ENCODE results near the gene IBSP.

Gene IBSP, protein sequence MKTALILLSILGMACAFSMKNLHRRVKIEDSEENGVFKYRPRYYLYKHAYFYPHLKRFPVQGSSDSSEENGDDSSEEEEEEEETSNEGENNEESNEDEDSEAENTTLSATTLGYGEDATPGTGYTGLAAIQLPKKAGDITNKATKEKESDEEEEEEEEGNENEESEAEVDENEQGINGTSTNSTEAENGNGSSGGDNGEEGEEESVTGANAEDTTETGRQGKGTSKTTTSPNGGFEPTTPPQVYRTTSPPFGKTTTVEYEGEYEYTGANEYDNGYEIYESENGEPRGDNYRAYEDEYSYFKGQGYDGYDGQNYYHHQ
- 0 reads per million in 4 donors for total RNA-seq

DNA sequence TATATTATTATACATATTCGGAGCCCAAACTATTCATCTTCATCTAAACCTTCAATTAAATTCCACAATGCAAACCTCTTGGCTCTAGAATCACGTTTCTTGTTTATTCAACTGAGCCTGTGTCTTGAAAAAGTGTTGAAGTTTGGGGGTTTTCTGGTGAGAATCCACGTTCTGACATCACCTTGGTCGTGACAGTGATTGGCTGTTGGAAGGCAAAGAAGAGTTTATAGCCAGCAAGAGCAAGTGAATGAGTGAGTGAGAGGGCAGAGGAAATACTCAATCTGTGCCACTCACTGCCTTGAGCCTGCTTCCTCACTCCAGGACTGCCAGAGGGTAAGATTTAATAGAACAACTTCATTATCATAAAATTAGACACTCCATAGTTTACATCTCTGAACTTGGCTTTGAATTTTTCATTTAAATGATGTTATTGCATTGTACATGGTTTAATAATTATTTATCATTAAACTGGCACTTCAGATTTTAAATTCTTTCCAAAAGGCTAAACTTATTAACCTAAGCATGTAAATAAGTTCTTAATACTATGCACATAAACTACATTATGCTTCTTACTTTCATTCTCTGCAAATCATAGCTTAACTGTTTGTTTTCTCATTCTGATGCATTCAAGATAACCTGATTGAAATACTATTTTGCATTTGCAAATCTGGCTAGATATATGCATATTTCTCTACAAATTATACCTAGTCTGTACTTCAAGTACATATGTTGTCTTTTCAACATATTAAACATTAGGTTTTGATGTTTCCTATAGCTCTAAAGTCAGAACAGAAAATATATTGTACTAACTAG is at the start of gene IBSP:
Gene IBSP (plus strand): TSS at position 254 of the 813 bp plus-strand sequence. CDS start 2,808 bp downstream, outside the sequence.
- no peak for DNase-seq

DNA sequence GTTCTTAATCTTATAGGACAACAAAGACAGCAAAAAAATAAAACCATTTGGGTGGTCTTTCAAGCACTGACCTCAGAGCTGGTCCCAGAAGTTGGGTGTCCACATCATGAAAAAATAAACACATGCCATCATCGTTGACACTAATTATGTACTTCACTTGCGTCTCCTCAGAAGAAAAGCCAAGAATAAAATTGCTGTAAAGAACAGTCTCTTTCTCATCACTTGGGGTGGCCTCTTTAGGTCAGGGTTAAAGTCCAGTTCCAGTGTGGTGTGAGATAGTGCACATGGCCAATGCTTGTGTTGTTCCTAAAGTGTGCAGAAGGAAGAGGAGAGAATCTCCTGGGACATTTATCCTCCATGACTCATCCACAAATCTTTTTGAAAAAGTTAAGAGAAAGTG is 49.5 kb upstream of the IBSP start:
- DNase-seq, result no peak

DNA sequence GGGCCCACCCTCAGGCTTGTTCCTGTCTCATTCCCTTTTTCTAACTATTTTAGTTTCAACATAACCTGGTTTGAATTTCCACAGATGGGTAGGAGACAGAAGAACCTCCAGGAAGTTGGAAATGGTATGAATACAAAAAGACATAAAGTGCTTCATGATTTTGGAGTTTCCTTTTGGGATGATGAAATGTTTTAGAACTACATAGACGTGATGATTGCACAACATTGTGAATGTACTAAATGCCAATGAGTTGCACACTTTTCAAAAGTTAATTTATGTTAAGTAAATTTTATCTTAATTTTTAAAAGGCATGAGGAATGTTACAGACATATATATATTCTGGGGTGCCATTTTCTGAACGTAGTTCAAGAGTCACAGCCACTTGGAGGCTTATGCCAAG is 41.1 kb upstream of the IBSP start:
- DNase-seq, result no peak

DNA sequence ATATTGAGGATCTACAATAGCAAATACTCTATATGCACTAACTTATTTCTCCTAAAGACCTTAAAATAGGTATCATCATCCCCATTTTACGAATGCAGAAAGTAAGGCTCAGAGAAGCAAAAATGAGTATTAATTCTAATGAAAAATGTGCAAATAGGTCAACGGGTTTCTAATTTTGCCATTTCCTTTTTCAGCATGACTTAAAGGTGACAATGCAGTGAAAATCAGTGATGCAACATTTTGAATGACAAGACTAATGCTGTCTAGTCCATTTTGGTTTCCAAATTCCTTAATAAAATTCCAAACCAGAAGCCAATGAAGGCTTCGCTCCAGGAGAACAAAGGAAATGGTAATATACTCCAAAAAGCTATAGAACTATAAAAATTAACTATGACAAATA is 37.0 kb upstream of the IBSP start:
- DNase-seq, result no peak

DNA sequence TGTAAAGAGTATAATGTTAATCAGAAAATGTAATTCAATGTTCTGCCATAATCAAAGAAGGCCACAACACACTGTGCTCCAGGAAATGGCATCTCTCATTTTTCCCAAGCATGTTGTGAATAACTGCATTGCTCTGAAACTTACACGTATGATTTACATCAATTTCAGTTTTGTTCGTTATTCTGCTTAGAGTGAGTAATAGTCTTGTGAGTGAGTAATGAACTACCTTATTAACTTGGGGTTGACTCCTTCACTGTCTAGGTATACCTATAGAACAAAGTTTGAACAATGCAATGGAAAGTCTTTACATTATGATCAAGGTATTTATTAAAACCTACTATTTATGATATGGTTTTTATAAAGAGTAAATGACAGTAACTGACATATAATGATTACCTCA is 17.8 kb upstream of the IBSP start:
- no peak for DNase-seq

DNA sequence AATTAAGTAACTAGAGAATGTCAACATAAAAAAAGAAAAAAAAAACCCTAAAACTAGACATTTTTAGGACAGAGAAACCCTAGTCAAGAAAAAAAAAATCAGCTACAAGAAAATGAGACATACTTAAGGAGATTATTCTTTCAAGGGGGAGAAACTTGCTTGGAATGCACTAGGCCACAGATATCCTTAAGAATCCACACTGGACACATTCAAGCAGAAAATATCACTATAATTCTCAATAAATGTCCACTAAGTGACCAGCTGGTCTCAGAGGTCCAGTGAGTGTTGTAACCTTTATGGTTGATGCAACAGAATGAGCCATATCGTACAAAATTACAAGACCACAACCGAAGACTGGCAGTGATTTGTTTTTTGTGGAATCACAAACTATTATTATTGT is 15.6 kb upstream of the IBSP start:
- DNase-seq, result no peak

DNA sequence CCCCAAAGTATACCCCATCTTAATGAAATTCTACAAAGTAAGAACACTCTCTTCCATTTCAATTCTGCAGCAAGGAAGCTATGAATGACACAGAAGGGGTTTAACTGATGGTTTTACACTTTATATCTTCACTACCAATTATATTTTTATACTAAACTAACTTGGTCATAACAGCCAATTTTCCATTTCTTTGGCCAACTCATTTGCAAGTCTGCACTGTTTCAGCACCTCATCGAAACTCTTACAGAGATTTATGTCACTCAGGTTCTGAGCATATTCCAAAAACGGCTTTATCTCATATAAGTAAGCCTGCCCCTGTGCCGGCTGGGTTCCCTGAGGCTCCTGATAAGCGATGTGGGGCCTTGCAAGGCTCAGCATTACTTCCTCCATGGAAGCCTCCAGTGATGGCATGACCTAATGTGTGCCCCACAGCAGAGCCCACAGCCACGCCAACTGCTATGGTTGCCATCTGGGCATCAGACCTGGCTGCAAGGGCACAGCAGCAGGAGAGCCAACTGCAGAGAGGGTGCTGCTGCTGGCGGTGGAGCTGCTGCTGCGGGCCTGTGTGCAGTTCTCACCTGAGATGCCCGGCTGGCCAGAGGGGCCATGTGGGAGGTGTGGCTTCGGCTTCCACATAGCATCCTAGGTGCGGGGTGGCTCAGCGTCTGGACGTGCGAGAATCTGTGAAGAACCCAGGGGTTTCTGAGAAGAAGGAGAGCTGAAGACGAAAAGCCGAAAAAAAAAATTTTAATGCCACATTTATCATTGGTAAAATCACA is 13.4 kb upstream of the IBSP start:
- no peak for DNase-seq

DNA sequence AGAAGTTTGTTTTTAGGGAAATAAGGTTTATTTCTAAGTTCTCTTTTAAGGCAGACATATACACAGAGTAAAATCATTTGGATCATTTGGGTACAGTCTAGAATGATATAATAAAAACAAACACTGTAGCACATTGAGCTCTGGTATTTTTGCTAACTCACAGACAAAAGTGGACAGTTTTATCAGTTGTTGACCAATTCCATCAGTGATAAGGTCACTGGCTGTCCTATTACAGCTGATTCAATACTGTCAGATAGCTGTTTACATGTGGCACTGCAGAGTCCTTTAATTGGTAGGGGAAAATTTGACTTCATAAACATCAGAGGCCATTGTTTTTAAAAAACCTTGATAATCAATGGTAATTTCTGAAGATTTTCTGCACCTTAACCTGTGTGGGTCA is 3.5 kb downstream of the IBSP start:
- no peak for DNase-seq

DNA sequence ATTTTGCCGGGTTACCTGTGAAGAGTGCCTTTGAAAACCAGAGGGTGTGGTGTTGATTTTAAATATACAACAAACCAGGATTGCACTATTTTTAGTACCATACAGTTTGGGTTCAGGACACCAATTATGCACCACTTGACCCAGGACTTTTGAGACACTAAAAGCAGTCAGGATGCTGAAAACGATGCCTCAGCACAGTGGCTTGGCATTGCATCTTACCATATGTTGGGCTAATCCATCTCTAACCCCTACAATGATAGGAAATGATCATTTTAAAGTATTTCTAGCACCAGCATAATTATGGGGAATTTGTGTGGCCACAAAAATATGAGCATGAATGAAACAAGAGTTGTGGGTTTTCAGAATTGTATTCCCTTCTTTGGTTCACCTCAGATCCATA is 4.1 kb downstream of the IBSP start:
- DNase-seq, result no peak

DNA sequence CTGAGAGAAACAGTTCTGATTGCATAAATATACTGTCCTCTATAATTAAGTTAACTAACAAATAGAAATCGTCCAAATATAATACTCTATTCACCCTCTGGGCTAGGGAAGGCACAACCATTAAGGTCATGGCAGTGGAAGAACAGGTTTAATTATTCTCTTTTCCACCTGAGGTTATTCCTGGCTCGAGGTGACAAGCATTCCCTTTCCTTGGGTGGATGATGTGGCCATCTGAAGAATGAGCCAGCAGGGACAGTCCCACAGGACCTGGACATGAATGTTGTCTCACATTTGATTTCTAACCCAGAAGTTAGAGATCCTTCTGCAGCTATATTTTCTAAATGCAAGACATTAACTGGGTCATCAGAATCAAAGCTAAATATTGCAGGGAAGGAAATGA is 5.5 kb downstream of the IBSP start:
- no peak for DNase-seq

DNA sequence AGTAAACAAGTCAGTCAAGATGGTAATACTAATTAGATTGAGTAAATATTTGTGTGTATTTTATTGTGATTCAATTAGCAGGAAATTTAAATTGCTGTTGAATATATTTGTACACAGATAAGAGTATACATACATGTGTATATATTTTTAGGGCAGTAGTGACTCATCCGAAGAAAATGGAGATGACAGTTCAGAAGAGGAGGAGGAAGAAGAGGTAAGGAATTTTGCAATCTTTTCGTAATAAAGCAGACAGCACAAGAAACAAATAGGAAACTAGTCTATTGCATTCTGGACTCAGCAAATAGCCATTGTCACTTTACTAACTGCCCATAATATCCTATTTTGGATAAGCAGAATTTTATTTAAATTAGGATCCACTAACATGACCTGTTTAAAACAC is 6.6 kb downstream of the IBSP start:
- no peak for DNase-seq

DNA sequence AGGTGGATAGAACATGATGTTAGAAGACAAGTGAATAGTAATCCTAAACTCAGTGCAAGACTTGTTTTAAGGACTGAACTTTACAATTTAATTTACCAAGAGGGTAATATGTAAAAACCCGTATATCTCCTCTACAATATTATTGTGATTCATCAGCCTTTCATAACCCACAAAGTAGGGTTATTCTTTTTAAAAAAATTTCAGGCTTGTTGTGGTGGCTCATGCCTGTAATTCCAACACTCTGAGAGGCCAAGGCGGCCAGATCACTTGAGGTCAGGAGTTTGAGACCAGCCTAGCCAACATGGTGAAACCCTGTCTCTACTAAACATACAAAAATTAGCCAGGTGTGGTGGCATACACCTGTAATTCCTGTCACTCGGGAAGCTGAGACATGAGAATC is 7.2 kb downstream of the IBSP start:
- no peak for DNase-seq

DNA sequence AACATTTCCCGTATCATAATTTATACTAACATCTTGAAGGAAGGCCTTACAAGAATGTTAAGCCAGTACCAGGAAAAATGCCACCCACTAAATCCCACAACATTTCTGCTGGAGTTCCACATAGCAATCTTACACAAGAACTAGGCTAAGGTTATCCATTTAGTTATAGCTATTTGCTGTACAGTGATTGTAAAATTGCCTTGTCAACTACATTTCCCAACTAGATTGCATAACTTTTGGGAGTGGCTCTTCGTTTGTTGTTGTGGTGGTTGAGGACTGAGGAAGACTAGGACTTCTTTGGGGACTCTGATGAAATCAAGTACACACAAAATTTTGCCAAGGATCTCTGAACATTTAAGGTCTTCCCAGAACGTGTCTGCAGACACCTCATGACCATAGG is 8.0 kb downstream of the IBSP start:
- no peak for DNase-seq

DNA sequence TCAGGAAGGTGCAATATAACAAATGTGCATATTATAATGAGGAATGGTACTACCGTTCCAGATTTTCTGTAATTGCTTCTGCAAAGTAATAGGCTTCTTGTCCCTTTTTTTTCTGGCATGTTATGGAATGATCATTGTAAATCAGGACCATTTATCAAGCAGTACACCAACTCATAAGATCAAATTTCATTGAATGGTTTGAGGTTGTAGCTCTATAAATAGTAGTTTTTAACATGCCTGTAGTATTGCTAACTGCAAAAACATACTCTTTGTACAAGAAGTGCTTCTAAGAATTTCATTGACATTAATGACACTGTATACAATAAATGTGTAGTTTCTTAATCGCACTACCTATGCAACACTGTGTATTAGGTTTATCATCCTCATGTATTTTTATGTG is 12.6 kb downstream of the IBSP start:
- no peak for DNase-seq

DNA sequence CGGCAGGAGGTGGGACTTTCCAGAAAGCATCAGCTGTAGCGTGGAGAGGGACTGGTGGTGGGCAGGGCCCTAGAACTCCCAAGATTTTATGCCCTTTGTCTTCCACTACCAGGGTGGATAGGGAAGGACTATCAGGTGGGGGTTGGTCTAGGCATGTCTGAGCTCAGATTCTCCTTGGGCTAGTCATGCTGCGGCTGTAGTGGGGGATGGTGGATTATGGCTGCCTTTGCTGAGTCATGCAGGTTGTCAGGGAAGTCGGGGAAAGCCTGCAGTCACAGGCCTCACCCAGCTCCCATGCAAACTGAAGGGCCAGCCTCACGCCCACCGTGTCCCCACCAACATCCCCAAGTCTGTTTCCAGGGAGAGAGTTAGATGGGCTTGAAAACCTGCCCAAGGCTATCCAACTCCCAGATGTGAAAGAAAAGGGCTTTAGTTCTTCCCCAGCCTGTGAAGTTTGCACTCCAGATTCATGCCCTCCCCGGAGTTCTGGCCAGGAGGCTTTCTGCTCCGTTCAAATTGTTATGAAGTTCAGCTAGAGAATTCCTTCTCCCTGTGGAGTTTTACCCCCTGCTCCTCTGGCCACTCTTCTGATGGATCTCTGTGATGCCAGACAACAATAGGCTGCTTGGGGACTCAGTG is 20.0 kb downstream of the IBSP start:
- DNase-seq, result no peak

DNA sequence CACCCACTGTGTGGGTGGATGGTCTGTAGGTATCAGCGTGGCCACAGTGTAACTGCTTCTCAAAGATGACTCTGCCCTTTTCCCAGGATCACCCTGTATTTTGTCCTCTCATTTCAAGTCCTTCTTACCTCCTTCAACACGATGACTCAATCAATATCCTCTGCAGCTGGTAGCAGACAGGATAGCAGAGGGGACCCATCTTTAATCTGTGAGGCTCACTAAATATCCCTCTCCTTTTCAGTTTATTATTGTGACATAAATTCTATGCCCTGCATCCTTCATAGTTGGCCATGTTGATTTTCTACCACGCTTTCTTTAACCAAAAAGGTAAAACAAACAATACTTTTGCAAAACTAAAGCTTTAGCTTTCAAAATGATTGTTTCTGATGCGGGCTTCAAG is 23.8 kb downstream of the IBSP start:
- DNase-seq, result no peak

DNA sequence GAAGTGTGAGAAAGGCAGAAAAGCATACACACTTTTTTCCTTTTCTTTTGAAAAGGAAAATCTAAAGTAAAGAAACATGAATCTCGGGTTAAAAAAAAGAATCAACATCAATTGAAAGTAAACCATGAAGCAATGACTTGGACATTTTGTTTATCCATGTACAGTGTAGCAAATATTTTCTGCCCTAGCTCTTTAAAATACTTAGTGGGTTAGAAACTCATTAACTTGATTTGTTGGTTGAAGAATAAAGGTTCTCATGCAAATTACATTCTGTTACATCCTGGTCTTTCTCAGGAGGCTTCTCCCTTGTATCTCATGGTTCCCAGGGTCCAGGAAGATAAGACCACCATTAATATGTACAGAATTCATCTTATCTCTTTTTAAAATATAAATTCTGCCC is 24.4 kb downstream of the IBSP start:
- no peak for DNase-seq

DNA sequence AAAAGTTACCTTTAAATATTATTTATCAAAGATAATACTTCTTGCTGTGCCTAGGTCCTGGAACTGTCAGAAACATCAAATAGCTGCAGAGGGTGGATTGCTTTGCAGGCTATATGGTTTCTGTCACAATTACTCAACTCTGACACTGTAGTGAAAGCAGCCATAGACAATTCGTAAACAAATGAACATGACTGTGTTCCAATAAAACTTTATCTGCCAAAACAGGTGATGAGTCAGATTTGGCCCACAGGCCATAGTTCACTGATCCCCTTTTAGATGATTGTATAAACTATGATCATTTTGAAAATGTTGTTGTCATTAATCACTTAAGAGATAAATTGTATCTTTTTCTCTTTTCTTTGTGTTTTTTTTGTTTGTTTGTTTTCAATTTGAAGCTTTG is 25.0 kb downstream of the IBSP start:
- DNase-seq, result no peak

DNA sequence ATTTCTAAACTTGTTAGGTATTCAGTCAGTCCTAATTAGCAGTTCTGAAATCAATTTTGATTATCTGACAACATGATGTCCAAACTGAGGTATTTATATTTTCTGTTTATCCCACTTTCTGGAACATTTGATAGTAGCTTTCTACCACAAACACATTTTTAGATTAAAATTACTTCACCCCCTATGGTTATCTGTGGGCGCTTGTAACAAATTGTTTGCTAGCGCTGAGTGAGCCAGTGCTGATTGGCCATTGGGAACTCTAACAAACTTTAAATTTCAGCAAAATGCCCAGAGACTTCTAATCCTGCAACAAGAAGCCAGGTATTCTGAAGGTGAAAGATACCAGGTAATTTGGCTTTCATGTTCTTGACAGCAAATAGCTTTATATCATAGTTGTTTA is 33.3 kb downstream of the IBSP start, which contains the start of gene MEPE:
Gene MEPE (plus strand): TSS at position 301 of the 400 bp plus-strand sequence. CDS start 1,746 bp downstream, outside the sequence.
- no peak for DNase-seq

DNA sequence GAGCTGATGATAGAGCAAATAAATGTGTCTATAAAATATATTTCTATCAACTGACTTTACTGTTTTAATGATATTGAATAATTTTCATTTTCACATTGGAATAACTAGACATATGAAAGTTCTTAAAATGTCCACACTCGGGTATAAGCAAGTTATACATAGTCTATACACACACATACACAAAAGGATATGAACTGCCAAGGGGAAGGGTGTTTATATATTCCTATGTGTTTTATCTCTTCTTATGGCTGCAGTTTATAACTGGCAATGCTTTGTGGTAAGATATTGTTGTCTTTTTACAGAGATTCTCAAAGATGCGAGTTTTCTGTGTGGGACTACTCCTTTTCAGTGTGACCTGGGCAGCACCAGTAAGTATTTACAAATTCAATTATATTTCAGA is 35.0 kb downstream of the IBSP start:
- no peak for DNase-seq

DNA sequence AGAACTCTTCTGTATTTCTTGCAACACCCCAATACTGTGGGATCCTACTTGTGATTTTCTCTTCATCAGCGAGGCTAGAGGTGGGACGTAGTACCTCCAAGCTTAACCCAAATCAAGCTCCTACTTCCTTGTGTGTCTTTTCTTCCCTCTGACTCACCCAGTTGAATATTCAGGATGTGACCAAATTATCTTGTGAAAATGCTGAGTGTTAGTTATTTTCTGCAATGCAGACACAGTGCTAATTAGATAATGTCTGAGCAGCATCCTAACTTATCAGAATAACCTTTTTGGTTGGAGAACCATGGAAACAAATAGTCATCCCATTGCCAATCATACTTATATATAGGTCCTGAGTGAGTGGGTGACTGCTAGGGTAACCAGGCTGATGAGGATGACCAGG is 35.8 kb downstream of the IBSP start:
- DNase-seq, result no peak

DNA sequence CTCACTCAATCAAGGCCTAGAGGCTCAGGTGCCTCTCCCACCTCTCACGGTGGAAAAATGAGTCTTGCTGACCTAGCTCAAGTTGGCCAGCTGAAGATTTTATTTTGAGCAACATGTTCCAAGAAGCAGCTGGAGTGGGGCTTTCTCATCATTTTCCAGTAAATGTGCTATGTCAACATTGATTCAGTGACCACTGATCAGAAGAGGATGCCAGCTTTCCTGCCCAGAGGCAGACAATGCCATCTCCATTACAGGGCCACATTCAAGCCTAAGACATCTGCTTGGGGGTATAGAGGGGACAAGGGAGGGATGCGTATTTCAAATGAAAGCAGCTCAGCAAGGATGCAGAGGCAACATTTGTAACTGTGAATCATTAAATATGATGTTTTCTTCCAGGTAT is 36.4 kb downstream of the IBSP start:
- no peak for DNase-seq

DNA sequence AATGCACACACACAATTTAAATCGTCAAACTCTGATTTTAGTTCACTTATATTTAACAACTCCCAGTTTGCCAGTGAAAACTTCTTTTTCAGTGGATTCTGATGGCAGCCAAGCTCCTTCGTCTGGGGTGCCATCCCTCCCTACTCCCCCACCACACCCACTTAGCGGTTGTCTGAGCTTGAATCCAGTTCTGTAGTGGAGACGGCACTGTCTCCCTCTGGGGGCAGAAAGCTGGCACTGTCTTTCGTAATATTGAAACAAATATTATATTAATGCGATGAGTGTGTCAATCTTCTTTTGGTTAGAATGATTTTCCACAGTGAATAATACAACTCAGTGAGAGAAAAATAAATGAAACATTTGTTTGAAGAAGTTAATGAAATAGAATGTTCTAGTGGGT is 38.9 kb downstream of the IBSP start:
- no peak for DNase-seq
